ENCODE data around the gene PTMA. TPM values are rescaled to one million over a fixed set of nuclear protein-coding genes. Genes with fewer than 3 reads are reported as not detected.

PTMA gene
- total and polyA plus RNA-seq, 9 of the 15 experiments (the other 6 are each of a cell fraction or from before 2014, with no cell fraction given), result 429 to 2,322 (median 1,578) TPM

GRCh38 chr2:231709636-231709980 is 1.3 kb downstream of the PTMA start (continued):
- TF ChIP-seq TFAP4 (CRISPR knock-in tag; IDR thresholded peaks at IDR 0.05; ENCODE audit: borderline replicate concordance), result peak; percentile 43; the same call in 1 of the 2 replicates
- peak; percentile 13 for TF ChIP-seq FUS (optimal IDR thresholded peaks at IDR 0.05; ENCODE audit: low read depth, low read length)
- TF ChIP-seq GABPA (tag; conservative IDR thresholded peaks at IDR 0.05; ENCODE audit: low read depth), result 0 out of 2 replicates have a peak, but pooled peaks have one; percentile 1
- TF ChIP-seq RBFOX2 (IDR thresholded peaks at IDR 0.05; ENCODE audit: low read depth, low read length), result peak; percentile 70
- TF ChIP-seq GTF2A2 (tag; IDR thresholded peaks at IDR 0.05), result no peak
- TF ChIP-seq E2F6 (IDR thresholded peaks at IDR 0.05; ENCODE audit: borderline replicate concordance in 1 of 2, extremely low read depth in 1 of 2, insufficient read depth in 1 of 2, insufficient read length in 1 of 2, low read depth in 1 of 2, low read length in 1 of 2, poor library complexity in 1 of 2, severe bottlenecking in 1 of 2), result peak in 1 of 2 experiments; percentile 40
- peak in 1 of 2 experiments; percentile 4; a peak in 1 of 4 replicates for TF ChIP-seq NONO (IDR thresholded peaks at IDR 0.05; ENCODE audit: low read depth in 2 of 2, low read length in 1 of 2)
- TF ChIP-seq POLR2G (IDR thresholded peaks at IDR 0.05; ENCODE audit: low read depth, low read length), result peak; percentile 73
- no peak for TF ChIP-seq KLF10 (CRISPR knock-in tag; IDR thresholded peaks at IDR 0.05)

Data from K562 (cell line).